GM21529 (cell line): Measurements from ENCODE around the gene SLC4A5.

Experiments
- ATAC-seq: cut with Tn5 transposase; IDR thresholded peaks from one replicate; pipeline ENCODE4 v1.9.1; 2021; ENCODE audit not compliant: unreplicated experiment

Gene SLC4A5

DNA sequence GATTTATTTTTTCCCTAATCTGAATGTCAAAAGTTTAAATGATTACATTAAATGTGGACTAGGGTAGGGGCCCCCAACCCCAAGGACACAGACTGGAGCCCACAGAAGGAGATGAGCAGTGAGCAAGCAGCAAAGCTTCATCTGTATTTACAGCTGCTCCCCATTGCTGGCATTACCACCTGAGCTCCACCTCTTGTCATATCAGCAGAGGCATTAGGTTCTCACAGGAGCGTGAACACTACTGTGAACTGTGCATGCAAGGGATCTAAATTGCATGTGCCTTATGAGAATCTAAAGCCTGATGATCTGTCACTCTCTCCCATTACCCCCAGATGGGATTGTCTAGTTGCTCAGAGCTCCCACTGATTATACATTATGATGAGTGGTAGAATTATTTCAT lies 168.3 kb downstream of the SLC4A5 start:
- no peak for ATAC-seq

DNA sequence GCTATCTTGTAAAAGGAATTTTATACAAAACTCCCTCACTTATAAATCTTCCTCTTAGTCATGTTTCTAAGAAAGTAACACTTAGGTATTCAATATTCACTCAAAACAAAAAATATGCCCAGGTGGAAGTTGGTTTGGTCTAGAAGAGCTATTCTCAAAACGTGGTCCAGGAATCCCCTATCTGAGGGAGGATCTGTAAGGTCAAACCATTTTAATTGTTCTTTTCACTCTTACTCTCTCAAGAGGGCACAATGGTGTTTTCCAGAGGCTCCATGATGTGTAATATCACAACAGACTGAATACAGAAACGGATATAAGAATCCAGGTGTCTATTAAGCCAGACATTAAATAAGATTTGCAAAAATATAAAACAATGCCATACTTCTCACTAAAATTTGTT lies 174.5 kb downstream of the SLC4A5 start:
- peak; percentile 42 for ATAC-seq
